ENCODE data around the gene ACSM6.
A peak's percentile ranks its signal among the peaks of the same experiment; 100 is the strongest.

The ACSM6 gene

DNA sequence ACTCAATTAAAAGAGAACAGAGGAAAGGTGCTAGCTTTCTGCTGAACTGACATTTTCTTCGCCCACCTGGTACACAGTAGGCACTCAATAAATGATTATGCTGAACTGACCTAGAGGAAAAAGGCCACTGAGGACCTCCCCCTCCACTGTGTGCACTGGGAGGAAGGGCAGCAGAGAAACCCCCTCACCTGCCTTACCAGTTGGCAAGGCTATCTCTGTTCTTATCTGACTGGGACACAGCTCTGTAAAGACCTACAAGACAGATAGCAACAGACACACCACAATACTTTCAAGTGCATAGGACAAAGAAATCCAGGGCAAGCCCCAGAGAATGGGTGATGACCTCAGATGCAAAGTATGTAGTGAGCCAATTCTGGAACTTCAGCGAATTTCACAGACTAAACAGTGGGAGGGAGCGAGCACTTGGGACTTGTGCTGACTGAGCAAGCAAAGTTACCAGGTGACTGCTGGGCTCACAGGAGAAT is 66.4 kb downstream of the ACSM6 start:
- no peak overlapping the region for H3K18ac ChIP-seq (ENCODE audit: low read length)
- peak overlapping the region; percentile 17 for H4K8ac ChIP-seq (ENCODE audit: low read depth, low read length)
- H2BK120ac ChIP-seq (ENCODE audit: insufficient read depth, low read length, poor library complexity), result no peak overlapping the region
- H2BK12ac ChIP-seq (ENCODE audit: low read length), result no peak overlapping the region
- no peak overlapping the region for H3K23ac ChIP-seq (ENCODE audit: low read length)
- peak; percentile 79 to 86 for DNase-seq
- H3K27me3 ChIP-seq (ENCODE audit: insufficient read depth, low read length), result no peaks in the 10 kb centered on the region
- peak overlapping the region; percentile 35 for H3K4me2 ChIP-seq (ENCODE audit: low read length)
- no peak overlapping the region for H3K4ac ChIP-seq (ENCODE audit: low read depth, low read length)
- peaks cover 31 to 35% of the 10 kb centered on the region in 2 experiments for H3K4me1 ChIP-seq (ENCODE audit: control insufficient read depth in 1 of 2, insufficient read depth in 2 of 2, low read length in 2 of 2)
- peak overlapping the region; percentile 90 for H3K27ac ChIP-seq (ENCODE audit: low read depth, low read length)
- no peak overlapping the region for H3K9ac ChIP-seq (ENCODE audit: low read length)
- H3K79me1 ChIP-seq (ENCODE audit: low read length), result peaks cover 32% of the 10 kb centered on the region
- no CpG with 5 or more reads among the region's 3 CpGs for WGBS (ENCODE audit: extremely low coverage, insufficient coverage, insufficient read length)
- H3K4me3 ChIP-seq (ENCODE audit: low read depth, low read length), result no peak overlapping the region
- no peak overlapping the region for H2AFZ ChIP-seq (ENCODE audit: insufficient read depth, low read length, poor library complexity)
- H2BK5ac ChIP-seq (ENCODE audit: low read depth, low read length, poor library complexity), result peak overlapping the region; percentile 63
- no peak overlapping the region for H3K14ac ChIP-seq (ENCODE audit: low read length)
- no peak overlapping the region for H4K91ac ChIP-seq (ENCODE audit: low read depth, low read length)
- H4K12ac ChIP-seq (ENCODE audit: low read depth, low read length), result no peak overlapping the region
- peak overlapping the region; percentile 32 for H2AK5ac ChIP-seq (ENCODE audit: low read length)
- no peaks in the 10 kb centered on the region for H3K9me3 ChIP-seq (ENCODE audit: insufficient read depth, low read depth, low read length)
- peaks cover 17 to 26% of the 10 kb centered on the region in 2 experiments for H3K36me3 ChIP-seq (ENCODE audit: control insufficient read depth in 1 of 2, insufficient read depth in 2 of 2, low read length in 2 of 2)
- H3K79me2 ChIP-seq (ENCODE audit: control insufficient read depth, insufficient read depth, low read length, poor library complexity), result peaks cover 8% of the 10 kb centered on the region

- H3K4ac ChIP-seq (ENCODE audit: low read depth, low read length), result no peak overlapping the region
- H3K79me2 ChIP-seq (ENCODE audit: control insufficient read depth, insufficient read depth, low read length, poor library complexity), result peaks cover 10% of the 10 kb centered on the region
- peaks cover 20 to 26% of the 10 kb centered on the region in 2 experiments for H3K36me3 ChIP-seq (ENCODE audit: control insufficient read depth in 1 of 2, insufficient read depth in 2 of 2, low read length in 2 of 2)
- WGBS (ENCODE audit: extremely low coverage, insufficient coverage, insufficient read length), result no CpG with 5 or more reads among the region's 4 CpGs
- peak overlapping the region; percentile 77 for H2BK5ac ChIP-seq (ENCODE audit: low read depth, low read length, poor library complexity)
- no peak overlapping the region for H2AK5ac ChIP-seq (ENCODE audit: low read length)
- H3K9ac ChIP-seq (ENCODE audit: low read length), result peak overlapping the region; percentile 78
- H3K23ac ChIP-seq (ENCODE audit: low read length), result no peak overlapping the region
- no peaks in the 10 kb centered on the region for H3K27me3 ChIP-seq (ENCODE audit: insufficient read depth, low read length)
- peak overlapping the region; percentile 31 for H3K18ac ChIP-seq (ENCODE audit: low read length)
- peak overlapping the region; percentile 56 for H2BK12ac ChIP-seq (ENCODE audit: low read length)
- peak overlapping the region; percentile 35 for H3K4me2 ChIP-seq (ENCODE audit: low read length)
- peak overlapping the region; percentile 90 for H3K27ac ChIP-seq (ENCODE audit: low read depth, low read length)
- H2BK120ac ChIP-seq (ENCODE audit: insufficient read depth, low read length, poor library complexity), result peak overlapping the region; percentile 61
- DNase-seq, result no peak
- H4K91ac ChIP-seq (ENCODE audit: low read depth, low read length), result peak overlapping the region; percentile 78
- H3K14ac ChIP-seq (ENCODE audit: low read length), result peak overlapping the region; percentile 86
- no peak overlapping the region for H4K12ac ChIP-seq (ENCODE audit: low read depth, low read length)
- H3K4me1 ChIP-seq (ENCODE audit: control insufficient read depth in 1 of 2, insufficient read depth in 2 of 2, low read length in 2 of 2), result peaks cover 36 to 40% of the 10 kb centered on the region in 2 experiments
- H2AFZ ChIP-seq (ENCODE audit: insufficient read depth, low read length, poor library complexity), result no peak overlapping the region
- H3K4me3 ChIP-seq (ENCODE audit: low read depth, low read length), result no peak overlapping the region
- no peaks in the 10 kb centered on the region for H3K9me3 ChIP-seq (ENCODE audit: insufficient read depth, low read depth, low read length)
- peaks cover 37% of the 10 kb centered on the region for H3K79me1 ChIP-seq (ENCODE audit: low read length)
- H4K8ac ChIP-seq (ENCODE audit: low read depth, low read length), result peak overlapping the region; percentile 83
Observed at GRCh38 chr10:95260909-95261552, 67.0 kb downstream of the ACSM6 start.

DNA sequence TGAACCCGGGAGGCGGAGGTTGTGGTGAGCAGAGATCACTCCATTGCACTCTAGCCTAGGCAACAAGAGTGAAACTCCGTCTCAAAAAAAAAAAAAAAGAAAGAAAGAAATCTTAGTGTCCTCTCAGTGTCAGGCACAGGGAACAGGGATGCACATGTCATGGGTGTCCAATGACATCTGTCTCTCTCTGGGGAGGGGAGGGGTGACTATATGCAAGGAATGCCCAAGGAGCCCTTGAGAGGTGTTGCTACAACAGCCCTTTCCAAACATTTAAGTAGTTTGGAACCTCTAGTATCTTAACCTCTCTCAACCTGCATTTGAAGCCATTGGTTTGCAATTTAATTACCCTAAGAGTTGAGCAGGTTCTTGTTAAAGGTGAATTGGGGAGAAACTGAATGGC is 67.9 kb downstream of the ACSM6 start:
- WGBS (ENCODE audit: extremely low coverage, insufficient coverage, insufficient read length), result no CpG with 5 or more reads among the region's 3 CpGs
- H3K4me1 ChIP-seq (ENCODE audit: control insufficient read depth in 1 of 2, insufficient read depth in 2 of 2, low read length in 2 of 2), result peaks cover 38 to 40% of the 10 kb centered on the region in 2 experiments
- no peaks in the 10 kb centered on the region for H3K27me3 ChIP-seq (ENCODE audit: insufficient read depth, low read length)
- peaks cover 18 to 26% of the 10 kb centered on the region in 2 experiments for H3K36me3 ChIP-seq (ENCODE audit: control insufficient read depth in 1 of 2, insufficient read depth in 2 of 2, low read length in 2 of 2)
- DNase-seq, result no peak
- H3K23ac ChIP-seq (ENCODE audit: low read length), result no peak overlapping the region
- peak overlapping the region; percentile 15 for H2BK120ac ChIP-seq (ENCODE audit: insufficient read depth, low read length, poor library complexity)
- H3K27ac ChIP-seq (ENCODE audit: low read depth, low read length), result peak overlapping the region; percentile 90
- no peak overlapping the region for H3K4me2 ChIP-seq (ENCODE audit: low read length)
- H3K9me3 ChIP-seq (ENCODE audit: insufficient read depth, low read depth, low read length), result no peaks in the 10 kb centered on the region
- H3K14ac ChIP-seq (ENCODE audit: low read length), result peak overlapping the region; percentile 57
- peaks cover 41% of the 10 kb centered on the region for H3K79me1 ChIP-seq (ENCODE audit: low read length)
- H2BK5ac ChIP-seq (ENCODE audit: low read depth, low read length, poor library complexity), result peak overlapping the region; percentile 6
- H4K8ac ChIP-seq (ENCODE audit: low read depth, low read length), result no peak overlapping the region
- H2AK5ac ChIP-seq (ENCODE audit: low read length), result peak overlapping the region; percentile 57
- no peak overlapping the region for H3K4me3 ChIP-seq (ENCODE audit: low read depth, low read length)
- no peak overlapping the region for H2AFZ ChIP-seq (ENCODE audit: insufficient read depth, low read length, poor library complexity)
- H3K79me2 ChIP-seq (ENCODE audit: control insufficient read depth, insufficient read depth, low read length, poor library complexity), result peaks cover 10% of the 10 kb centered on the region
- no peak overlapping the region for H3K18ac ChIP-seq (ENCODE audit: low read length)
- no peak overlapping the region for H3K9ac ChIP-seq (ENCODE audit: low read length)
- H2BK12ac ChIP-seq (ENCODE audit: low read length), result peak overlapping the region; percentile 42
- H4K91ac ChIP-seq (ENCODE audit: low read depth, low read length), result peak overlapping the region; percentile 26
- H3K4ac ChIP-seq (ENCODE audit: low read depth, low read length), result no peak overlapping the region
- H4K12ac ChIP-seq (ENCODE audit: low read depth, low read length), result no peak overlapping the region

DNA sequence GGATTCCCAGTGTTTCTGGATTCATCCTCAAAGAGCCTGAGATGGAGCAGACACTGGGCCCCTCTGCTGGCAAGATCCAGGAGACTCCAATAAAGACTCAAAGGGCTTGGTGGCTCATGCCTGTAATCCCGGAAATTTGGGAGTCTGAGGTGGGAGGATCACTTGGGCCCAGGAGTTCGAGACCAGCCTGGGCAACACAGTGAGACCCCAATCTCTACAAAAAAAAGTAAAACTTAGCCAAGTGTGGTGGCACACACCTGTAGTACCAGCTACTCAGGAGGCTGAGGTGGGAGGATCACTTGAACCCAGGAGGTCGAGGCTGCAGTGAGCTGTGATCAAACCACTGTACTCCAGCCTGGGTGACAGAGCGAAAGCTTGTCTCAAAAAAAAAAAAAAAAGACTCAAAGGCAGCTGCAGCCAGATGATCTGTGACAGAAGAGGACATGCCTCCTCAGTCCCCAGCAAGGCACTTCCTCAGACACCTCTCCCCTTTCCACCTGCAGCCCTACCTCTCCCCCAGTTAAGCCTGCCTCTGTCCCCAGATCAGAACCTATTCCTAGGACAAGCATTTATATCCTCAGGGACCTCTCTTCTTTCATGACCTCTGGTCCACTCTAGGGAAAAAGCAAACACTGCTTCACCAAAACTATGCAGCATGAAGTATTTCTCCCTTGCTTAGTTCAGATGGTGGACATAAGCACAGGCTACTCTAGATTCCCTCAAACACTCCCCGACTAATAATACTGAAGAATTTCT is 68.9 kb downstream of the ACSM6 start:
- peaks cover 38 to 40% of the 10 kb centered on the region in 2 experiments for H3K4me1 ChIP-seq (ENCODE audit: control insufficient read depth in 1 of 2, insufficient read depth in 2 of 2, low read length in 2 of 2)
- WGBS (ENCODE audit: extremely low coverage, insufficient coverage, insufficient read length), result no CpG with 5 or more reads among the region's 5 CpGs
- H3K23ac ChIP-seq (ENCODE audit: low read length), result no peak overlapping the region
- no peaks in the 10 kb centered on the region for H3K27me3 ChIP-seq (ENCODE audit: insufficient read depth, low read length)
- no peak overlapping the region for H4K8ac ChIP-seq (ENCODE audit: low read depth, low read length)
- H3K9me3 ChIP-seq (ENCODE audit: insufficient read depth, low read depth, low read length), result no peaks in the 10 kb centered on the region
- H4K12ac ChIP-seq (ENCODE audit: low read depth, low read length), result no peak overlapping the region
- no peak overlapping the region for H2AFZ ChIP-seq (ENCODE audit: insufficient read depth, low read length, poor library complexity)
- no peak for DNase-seq
- H3K18ac ChIP-seq (ENCODE audit: low read length), result no peak overlapping the region
- peak overlapping the region; percentile 38 for H2BK5ac ChIP-seq (ENCODE audit: low read depth, low read length, poor library complexity)
- H3K79me1 ChIP-seq (ENCODE audit: low read length), result peaks cover 41% of the 10 kb centered on the region
- peaks cover 10% of the 10 kb centered on the region for H3K79me2 ChIP-seq (ENCODE audit: control insufficient read depth, insufficient read depth, low read length, poor library complexity)
- H2BK12ac ChIP-seq (ENCODE audit: low read length), result no peak overlapping the region
- peak overlapping the region; percentile 41 for H2BK120ac ChIP-seq (ENCODE audit: insufficient read depth, low read length, poor library complexity)
- H3K36me3 ChIP-seq (ENCODE audit: control insufficient read depth in 1 of 2, insufficient read depth in 2 of 2, low read length in 2 of 2), result peaks cover 18 to 23% of the 10 kb centered on the region in 2 experiments
- H3K4ac ChIP-seq (ENCODE audit: low read depth, low read length), result peak overlapping the region; percentile 40
- peak overlapping the region; percentile 61 for H4K91ac ChIP-seq (ENCODE audit: low read depth, low read length)
- H3K4me3 ChIP-seq (ENCODE audit: low read depth, low read length), result no peak overlapping the region
- H2AK5ac ChIP-seq (ENCODE audit: low read length), result peak overlapping the region; percentile 61
- no peak overlapping the region for H3K14ac ChIP-seq (ENCODE audit: low read length)
- H3K4me2 ChIP-seq (ENCODE audit: low read length), result no peak overlapping the region
- peak overlapping the region; percentile 90 for H3K27ac ChIP-seq (ENCODE audit: low read depth, low read length)
- H3K9ac ChIP-seq (ENCODE audit: low read length), result no peak overlapping the region
